KBM-7 (cell line): Measurements from ENCODE around the gene DNAJC27.

Experiments used
- DNase-seq: peaks from one replicate; pipeline ENCODE4 v3.0.0-alpha.2; 2015
- in situ Hi-C: fragments of 300-500 bp; cut with MboI; formaldehyde crosslinking; loops from 2 replicates; pipeline ENCODE4 v1.14.3; 2020; ENCODE audit warnings: low sequenced_read_pairs, low pct_unique_long_range_greater_than_20kb, mixed read lengths

DNAJC27 gene

DNA sequence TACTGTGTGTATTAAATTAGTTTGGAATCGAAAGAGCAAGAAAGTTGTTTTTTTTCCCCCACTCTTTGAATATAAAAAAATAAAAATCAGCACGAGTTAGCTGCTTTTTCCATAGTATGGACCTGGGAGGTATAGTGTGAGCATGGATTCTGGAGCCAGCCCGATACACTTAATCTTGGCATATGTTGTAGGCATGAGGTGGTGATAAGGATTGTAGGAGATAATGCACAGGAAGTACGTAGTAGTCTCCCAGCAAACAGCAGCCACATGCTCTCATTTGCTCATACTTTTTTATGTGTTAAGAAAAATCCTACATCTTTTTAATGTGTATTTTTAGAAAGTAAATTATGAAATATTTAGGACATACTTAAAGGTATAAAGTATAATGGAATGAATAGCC lies 2.1 kb upstream of the DNAJC27 start:
- DNase-seq = no peak
- in situ Hi-C loops = no loop called here

DNA sequence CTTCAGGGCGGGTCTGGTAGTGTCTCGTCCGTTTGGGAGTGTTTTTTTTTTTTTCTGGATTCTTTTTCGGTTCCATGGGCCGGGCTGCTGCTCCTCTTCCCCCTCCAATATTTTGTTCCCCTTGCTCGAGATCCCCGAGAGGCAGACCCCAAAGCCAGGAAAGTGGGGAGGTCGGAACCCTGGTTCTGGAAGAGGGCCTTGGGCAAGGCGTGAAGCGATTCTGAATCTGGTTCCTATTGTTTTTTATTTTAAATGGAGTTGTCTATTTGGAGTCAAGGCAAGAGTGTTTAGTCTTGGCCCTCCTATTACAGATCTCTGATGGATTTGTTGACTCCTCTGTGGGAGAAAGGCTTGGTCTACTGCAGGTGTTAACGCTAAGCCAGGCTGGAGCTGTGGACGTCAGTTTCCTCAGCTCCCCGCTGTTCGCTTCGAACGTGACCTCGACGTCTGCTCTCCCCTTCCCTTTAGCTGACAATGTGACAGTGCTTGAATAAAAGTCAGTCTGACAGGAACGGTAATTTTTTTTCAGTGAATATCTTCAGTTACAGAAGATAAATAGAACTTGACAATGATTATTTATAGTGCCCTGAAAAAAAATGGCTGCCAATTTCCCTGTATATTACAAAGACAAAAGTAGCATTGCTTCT lies 683 bp upstream of the DNAJC27 start:
- in situ Hi-C loops = no loop called here
- peak; percentile 54 for DNase-seq

DNA sequence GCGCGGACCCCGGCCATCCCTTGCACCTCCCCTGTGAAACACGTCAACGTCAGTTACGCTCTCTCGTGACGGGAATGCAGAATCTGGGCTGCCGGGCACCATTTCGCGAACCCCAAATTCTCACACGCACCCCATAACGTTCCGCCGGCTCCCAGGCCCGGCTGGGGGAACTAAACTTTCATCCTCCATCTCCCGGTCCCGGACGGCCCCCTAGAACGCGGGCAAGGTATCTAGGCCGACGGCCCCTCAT lies 544 bp downstream of the DNAJC27 start:
- no peak for DNase-seq
- in situ Hi-C loops = no loop called here

DNA sequence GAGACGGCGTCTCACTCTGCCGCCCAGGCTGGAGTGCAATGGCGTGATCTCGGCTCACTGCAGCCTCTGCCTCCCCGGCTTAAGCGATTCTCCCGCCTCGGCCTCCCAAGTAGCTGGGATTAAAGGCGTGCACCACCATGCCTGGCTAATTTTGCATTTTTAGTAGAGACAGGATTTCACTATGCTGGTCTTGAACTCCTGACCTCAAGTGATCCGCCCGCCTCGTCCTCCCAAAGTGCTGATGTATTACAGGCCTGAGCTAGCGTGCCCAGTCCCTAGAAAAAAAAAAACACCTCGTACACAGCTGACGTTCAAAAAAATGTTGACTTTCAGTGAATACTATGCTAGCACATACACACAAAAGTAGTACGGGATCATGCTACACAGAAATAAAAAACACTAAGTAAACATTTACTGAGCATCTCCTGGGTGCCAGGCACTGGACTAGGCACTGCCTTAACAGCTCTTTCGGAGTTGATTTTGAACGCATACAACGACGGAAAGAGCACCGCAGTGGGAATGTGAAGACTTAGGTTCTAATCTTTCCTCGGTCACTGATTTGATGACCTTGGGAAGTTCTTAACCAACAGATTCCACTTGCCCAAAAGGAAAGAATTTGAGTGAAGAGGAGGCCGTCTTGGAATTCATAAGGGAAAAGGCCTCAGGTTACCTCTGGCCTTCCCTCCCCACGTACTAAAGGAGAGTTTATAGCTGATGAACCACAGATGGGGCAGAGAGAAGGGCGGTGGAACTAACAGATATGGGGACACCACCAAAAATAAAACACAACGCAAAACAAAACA lies 1.1 kb downstream of the DNAJC27 start:
- in situ Hi-C loops = no loop called here
- DNase-seq = no peak

DNA sequence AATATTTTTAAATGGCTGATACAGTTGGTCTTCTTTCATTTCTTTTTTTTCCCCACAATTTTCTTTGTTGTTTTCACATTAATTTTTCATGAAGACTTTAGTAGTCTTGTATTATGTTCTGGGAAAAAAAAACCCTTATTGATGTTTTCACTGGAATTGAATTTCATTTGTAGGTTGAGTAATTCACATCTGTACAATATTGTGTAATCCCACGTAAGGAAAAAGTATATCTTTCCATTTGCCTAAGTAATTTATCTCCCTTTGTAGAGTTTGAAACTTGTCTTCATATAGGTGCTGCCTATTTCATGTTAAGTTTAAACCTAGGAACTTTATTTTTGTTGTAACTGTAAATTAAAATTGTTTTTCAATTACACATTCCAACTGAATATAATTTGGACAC lies 2.0 kb downstream of the DNAJC27 start:
- DNase-seq = no peak
- in situ Hi-C loops = no loop called here

DNA sequence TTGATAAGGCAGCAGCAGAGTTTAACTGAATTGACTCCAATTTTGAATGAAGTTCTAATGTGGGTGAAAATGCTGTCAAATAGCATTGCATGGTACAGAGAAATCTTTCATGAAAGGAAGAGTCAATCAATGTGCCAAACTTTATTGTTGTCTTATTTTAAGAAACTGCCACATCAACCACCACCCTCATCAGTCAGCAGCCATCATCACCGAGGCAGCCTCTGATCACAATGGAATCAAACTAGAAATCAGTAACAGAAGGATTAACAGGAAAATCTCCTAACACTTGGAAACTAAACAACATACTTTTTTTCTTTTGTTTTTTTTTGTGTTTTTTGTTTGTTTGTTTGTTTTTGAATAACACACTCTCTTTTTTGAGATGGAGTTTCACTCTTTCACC lies 9.9 kb downstream of the DNAJC27 start:
- in situ Hi-C loops = no loop called here
- no peak for DNase-seq

DNA sequence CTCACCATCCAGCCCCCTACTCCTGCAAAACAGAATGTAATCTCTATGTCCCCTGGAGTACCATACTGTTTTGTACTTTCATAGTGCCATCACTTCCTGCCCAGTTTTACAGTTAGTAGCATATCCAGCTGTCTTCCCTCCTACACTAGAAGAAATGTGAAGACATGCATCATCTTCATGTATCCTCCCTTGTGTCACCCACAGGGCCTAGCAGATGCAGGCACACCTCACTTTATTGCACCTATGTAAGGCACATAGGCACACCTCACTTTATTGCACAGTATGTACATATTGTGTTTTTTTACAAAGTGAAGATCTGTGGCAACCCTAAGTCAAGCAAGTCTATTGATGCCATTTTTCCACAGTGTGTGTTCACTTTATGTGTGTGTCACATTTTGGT lies 12.0 kb downstream of the DNAJC27 start:
- in situ Hi-C loops = no loop called here

DNA sequence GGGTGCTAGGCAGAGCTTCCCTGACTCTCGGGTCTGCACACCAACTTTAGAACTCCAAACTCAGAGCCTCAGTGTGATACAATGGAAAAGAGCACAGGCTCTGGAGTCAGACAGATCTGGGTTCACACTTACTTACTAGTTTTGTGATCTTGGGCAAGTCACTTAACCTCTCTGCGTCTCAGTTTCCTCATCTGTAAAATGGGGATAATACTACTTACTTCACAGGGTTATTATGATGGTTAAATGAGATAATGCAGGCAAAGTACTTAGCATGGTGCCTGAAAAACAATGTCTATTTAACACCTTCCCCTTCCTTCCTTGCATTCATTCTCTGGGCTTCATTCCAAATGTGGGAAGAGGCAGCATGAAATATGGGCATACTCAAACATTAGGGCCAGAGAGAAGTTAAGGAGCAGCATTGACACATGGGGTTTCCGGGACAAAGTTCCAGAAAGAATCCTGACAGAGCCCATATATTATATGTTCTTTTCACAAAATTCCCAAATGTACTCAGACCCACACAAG lies 13.3 kb downstream of the DNAJC27 start:
- no peak for DNase-seq
- in situ Hi-C loops = no loop called here

More for the DNA sequence above, 12.0 kb downstream of the DNAJC27 start:
- DNase-seq = no peak

DNA sequence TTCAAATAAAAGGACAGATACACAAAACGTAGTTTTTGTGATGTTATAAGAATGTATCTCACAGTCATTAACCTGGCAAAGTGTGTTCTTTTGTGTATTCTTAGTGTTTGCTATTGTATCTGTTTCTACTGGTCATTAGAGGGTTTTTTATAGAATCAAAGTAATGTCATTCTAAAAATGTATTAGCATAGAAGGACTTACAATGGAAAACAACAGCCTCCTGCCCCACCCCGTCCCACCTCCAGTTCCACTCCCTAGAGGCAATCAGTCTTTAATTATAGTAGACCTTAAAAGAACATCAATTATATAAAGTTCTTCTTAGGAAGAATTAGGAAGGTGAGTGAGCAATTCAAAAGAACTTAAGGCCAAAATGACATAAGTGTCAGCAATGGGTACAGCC lies 13.8 kb downstream of the DNAJC27 start:
- in situ Hi-C loops = no loop called here
- DNase-seq = no peak

DNA sequence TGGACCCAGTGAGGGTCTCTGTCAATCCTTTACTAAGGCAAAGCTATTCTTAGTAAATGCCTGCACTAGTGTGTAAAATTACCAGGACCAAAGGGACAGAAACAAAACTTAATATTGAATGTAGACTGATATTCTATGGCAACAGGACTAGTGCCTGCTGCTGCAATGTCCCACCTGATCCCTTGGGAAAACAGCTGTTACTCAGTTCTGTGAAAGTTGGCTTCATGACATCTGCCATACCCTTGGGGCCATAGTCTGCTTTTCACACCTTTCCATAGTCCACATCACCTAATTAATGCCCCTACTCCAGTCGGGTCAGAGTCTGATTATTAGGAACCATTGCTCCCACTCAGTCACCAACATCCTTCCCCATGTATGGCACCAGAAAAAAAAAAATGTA lies 14.5 kb downstream of the DNAJC27 start:
- no peak for DNase-seq
- in situ Hi-C loops = no loop called here

DNA sequence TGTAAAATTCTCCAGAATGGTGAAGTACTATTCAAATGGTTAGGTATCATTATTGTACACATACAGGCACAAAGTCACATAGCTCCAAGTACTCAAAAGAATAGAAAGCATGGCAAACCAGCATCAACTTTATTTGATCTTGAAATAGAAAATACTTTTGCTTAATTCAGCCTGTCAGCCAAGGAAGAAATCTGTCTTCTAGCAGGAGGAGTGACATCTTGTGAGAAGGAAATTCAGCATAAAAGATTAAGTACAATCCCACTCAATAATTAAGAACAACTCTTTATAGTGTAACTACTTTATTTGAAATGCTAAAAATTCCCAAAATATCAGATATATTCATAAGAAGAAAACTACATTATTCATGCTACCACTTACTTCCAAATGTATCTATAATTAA lies 15.8 kb downstream of the DNAJC27 start:
- in situ Hi-C loops = no loop called here
- no peak for DNase-seq

DNA sequence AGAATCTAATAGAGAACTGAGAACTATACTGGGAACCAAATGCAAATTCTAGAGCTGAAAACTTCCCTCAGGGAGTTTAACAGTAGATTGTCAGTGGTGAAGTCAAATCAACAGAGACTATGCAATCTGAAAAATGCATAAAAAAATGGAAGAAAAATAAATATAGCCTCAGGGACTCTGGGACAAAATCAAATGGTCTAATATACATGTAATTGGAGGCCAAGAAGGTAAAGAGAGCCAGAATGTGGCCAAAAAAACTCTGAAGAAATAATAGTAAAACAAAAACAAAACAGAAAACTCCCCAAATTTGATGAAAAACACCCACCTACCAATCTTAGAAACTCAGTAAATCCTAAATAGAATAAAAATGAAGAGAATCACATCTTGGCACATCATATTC lies 16.5 kb downstream of the DNAJC27 start:
- in situ Hi-C loops = no loop called here
- DNase-seq = no peak

DNA sequence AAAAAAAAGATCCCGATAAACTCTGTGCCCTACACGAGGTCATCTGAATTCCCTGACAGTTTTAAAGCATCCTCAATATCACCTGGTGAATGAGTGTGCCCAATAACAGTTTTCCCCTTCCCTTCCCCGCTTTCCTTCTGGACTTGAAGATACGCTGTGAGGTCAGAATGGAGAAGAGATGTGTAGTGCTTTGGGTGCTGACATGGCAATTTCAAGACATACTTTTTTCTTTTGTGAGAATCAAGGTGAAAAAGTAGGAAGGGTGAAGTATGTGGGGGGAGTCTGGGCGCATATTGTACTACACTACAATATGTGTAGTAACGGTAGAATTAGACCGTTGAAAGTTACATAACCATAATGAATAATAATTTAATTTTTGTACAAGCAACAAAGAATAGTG lies 21.7 kb downstream of the DNAJC27 start:
- no peak for DNase-seq
- in situ Hi-C loops = no loop called here

DNA sequence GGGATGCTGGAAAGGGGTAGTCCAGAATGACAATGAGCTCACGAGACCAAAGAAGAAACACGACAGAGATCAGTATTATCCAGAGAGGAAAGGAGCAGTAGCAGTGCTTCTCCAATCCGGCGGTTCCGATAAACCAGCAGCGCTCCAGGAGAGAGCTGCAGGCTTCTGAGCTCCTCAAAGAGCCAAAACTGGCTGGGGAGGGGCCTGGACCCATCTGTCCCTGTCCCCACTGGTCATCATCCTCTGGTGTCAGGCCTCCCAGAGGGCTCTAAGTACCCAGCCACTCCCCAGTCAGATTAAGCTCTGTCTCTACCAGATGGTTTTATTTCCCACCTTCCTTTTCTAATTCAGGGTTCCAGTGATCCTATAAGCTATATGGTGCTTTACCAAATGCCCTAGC lies 23.2 kb downstream of the DNAJC27 start:
- no peak for DNase-seq

DNA sequence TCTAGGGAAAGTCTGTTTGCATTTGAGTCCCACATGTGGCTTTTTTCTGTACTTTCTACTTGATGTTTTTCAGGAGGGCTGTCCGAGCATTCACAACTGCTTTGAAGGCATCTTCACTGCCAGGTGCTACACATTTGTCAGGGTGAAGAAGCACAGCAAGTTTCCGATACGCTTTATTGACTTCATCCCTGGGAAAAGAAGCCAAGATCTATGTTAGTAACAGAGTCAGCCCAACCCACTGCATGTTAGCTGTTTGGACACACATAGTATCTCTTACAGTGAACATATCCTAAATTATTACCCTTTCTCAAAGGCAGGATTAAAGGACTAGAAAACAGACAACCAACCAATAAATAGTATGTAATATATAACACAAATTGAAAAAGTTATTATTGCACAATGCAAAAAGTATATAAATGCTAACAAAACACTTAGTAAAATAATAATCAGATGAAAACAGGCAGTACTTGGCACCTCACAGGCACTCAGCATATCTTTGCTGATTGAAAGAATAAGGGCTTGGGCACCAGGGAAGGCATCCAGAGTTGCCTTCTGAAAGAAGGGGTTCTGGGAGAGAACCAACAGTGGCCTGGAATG lies 24.1 kb downstream of the DNAJC27 start:
- no peak for DNase-seq
- in situ Hi-C loops = no loop called here

More for the DNA sequence above, 23.2 kb downstream of the DNAJC27 start:
- in situ Hi-C loops = no loop called here

DNA sequence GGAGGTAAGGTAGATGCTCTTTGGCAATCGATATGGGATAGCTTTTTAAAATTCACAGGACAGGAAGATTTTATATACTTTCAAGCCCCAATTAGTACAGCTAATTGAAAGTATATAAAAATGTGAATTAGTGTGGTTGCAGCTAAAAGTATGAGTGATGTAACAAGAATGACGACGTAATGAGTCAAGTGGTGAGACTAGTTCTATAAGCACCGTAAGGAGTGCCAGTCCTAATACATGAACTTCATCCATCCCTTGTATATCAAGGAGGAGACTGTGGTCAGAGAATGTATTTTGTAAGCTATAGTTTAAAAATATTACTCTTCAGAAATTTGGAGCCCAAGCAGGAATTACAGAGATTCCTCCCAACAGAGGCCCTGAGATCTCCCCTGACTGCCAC lies 25.8 kb downstream of the DNAJC27 start:
- in situ Hi-C loops = no loop called here

DNA sequence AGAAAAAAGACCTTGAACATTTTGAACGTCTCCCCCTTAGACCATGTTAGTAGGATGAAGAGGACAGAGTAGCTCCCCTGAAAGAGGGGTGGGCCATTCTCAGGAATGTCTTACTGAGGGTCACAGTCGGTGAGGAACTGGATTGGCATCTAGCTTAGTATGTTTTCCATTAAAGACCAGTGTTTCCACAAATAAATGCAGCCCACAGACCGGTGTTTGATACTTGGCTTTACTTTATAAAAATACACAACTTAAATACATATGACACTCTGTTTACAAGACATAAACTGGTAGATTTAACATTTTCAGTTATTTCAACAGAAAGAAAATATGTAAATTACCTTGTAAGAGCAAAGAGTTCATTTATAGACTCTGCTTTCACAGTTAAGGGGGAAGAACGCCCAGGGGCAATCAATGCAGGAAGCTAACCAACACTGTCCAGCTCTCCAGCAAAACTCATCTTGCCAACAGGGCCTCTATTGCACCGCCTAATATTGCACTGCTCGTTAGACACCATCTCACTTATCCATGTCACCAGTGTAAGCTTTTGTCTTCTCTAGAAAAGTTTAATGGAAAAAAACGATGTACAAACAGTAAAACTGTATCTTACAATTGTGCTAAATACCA lies 28.2 kb downstream of the DNAJC27 start:
- in situ Hi-C loops = no loop called here
- DNase-seq = no peak

More for the DNA sequence above, 25.8 kb downstream of the DNAJC27 start:
- no peak for DNase-seq

DNA sequence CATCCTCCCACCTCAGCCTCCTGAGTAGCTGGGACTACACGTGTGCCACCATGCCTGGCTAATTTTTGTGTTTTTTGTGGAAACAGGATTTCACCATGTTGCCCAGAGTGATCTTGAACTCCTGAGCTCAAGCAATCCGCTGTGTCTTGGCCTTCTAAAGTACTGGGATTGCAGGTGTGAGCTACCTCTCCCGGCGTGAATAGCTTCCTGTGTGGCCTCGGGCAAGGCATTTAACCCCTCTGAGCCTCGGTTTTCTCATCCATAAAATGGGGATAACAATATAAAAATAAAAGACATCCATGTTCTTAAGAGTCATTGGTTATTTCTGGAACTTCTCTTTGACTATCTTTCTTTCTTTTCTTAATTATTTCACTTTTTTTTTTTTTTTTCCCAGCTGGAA lies 32.4 kb downstream of the DNAJC27 start:
- in situ Hi-C loops = no loop called here
- DNase-seq = no peak

DNA sequence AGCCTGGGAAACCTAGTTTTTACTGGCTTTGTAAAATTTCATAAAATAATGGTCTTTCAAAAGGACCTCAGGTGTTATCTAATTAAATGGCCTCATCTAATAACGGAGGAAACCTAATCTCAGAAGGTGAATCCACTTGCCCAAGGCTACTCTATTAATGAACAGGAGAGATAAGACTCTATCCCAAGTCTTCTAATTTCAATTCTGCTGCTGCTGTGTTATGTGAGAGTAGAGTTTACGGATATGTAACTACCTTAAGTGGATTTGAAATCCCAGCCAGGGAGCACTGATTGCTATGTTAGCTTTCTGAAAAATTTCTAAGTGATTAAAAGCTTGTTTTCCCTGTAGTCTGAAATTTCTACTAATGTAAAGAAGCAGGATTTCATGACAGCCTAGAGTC lies 34.5 kb downstream of the DNAJC27 start:
- no peak for DNase-seq
- in situ Hi-C loops = no loop called here

DNA sequence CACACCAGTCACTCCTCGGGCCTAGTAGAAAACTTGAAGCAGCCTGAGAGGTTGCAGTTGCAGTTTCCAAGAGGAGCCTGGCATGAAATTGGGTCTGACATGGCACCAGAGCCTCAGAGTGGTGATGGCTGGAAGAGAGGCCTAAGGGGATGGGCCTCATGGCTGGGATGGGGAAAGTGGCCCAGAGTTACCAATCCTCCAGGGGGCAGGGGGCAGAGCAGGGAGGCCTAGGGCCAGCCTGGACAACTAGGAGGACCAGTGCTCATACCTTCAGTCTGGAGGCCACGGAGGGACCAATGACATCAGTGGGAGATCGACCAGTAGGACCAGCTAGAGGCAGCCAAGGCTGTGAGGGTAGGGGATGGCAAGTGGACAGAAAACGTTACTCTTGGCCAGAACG lies 36.6 kb downstream of the DNAJC27 start:
- in situ Hi-C loops = no loop called here

More for the DNA sequence above, 36.6 kb downstream of the DNAJC27 start:
- no peak for DNase-seq
